ENCODE results near the gene MRPS22.
"Not testable (repeated sequence)": the region's sequence is repeated elsewhere in the genome, so short reads cannot be mapped to it uniquely, and the experiment has no call there.

The MRPS22 gene

GRCh38 chr3:139312416-139312815, 31.4 kb upstream of the MRPS22 start:
- no peak for DNase-seq

- no peak for DNase-seq
These were observed 30.9 kb upstream of the MRPS22 start for GRCh38 chr3:139312959-139313358.

GRCh38 chr3:139313921-139314320, 29.9 kb upstream of the MRPS22 start:
- no peak for DNase-seq

- no peak for DNase-seq
These were observed 26.6 kb upstream of the MRPS22 start for GRCh38 chr3:139317215-139317614.

- DNase-seq: no peak
These were observed 26.0 kb upstream of the MRPS22 start for GRCh38 chr3:139317660-139318430.

- DNase-seq: no peak
These were observed 25.4 kb upstream of the MRPS22 start for GRCh38 chr3:139318431-139318816.

GRCh38 chr3:139318826-139319225, 25.0 kb upstream of the MRPS22 start:
- DNase-seq: no peak

GRCh38 chr3:139319428-139320402, 24.1 kb upstream of the MRPS22 start:
- DNase-seq: no peak

GRCh38 chr3:139320551-139321309, 23.1 kb upstream of the MRPS22 start:
- no peak for DNase-seq

GRCh38 chr3:139322346-139322745, 21.5 kb upstream of the MRPS22 start:
- DNase-seq: no peak

- DNase-seq: no peak
These were observed 20.7 kb upstream of the MRPS22 start for GRCh38 chr3:139323146-139323545.

GRCh38 chr3:139324456-139324855, 19.4 kb upstream of the MRPS22 start:
- no peak for DNase-seq

GRCh38 chr3:139325551-139325950, 18.3 kb upstream of the MRPS22 start:
- DNase-seq: no peak

- DNase-seq: no peak
These were observed 17.7 kb upstream of the MRPS22 start for GRCh38 chr3:139326131-139326530.

GRCh38 chr3:139326707-139327106, 17.1 kb upstream of the MRPS22 start:
- no peak for DNase-seq

- DNase-seq: no peak
These were observed 16.6 kb upstream of the MRPS22 start for GRCh38 chr3:139327231-139327630.

GRCh38 chr3:139327861-139328260, 16.0 kb upstream of the MRPS22 start:
- no peak for DNase-seq

GRCh38 chr3:139328356-139328755, 15.5 kb upstream of the MRPS22 start:
- DNase-seq: no peak

- peak; percentile 86 for DNase-seq
These were observed 14.4 kb upstream of the MRPS22 start for GRCh38 chr3:139329364-139329850.

GRCh38 chr3:139332092-139332491, 11.7 kb upstream of the MRPS22 start:
- no peak for DNase-seq

GRCh38 chr3:139334675-139335074, 9.1 kb upstream of the MRPS22 start:
- not testable (repeated sequence) for DNase-seq

- DNase-seq: no peak
These were observed 5.4 kb upstream of the MRPS22 start for GRCh38 chr3:139338405-139338804.

Data from inflammatory macrophage treated with lipopolysaccharide for 4 hours (primary cell).